ACC112 (cell line): ENCODE results near the gene PRORP.
"Not testable (repeated sequence)": the region's sequence is repeated elsewhere in the genome, so short reads cannot be mapped to it uniquely, and the experiment has no call there.

Source experiments
- H2AFZ ChIP-seq: fragments of 200-600 bp; sonication (generic); one replicate; pipeline ENCODE4 v1.6.0; 2017; ENCODE audit warnings: antibody characterized with exemption, low read length; ENCODE audit not compliant: unreplicated experiment
- H3K27ac ChIP-seq: fragments of 200-600 bp; sonication (generic); 2 replicates; pipeline ENCODE4 v1.5.1; 2014; ENCODE audit warnings: low read depth, mild to moderate bottlenecking, antibody characterized with exemption, low read length, moderate library complexity
- H3K27me3 ChIP-seq: fragments of 200-600 bp; sonication (generic); 2 replicates; pipeline ENCODE4 v1.6.1; 2014; ENCODE audit warnings: mild to moderate bottlenecking, antibody characterized with exemption, low read length, moderate library complexity, mixed read lengths; ENCODE audit not compliant: insufficient read depth
- H3K36me3 ChIP-seq: fragments of 200-600 bp; sonication (generic); 2 replicates; pipeline ENCODE4 v1.6.1; 2016; ENCODE audit warnings: mild to moderate bottlenecking, antibody characterized with exemption, low read length, moderate library complexity, mixed read lengths; ENCODE audit not compliant: insufficient read depth
- H3K4me1 ChIP-seq: fragments of 200-600 bp; sonication (generic); one replicate; pipeline ENCODE4 v1.6.1; 2016; ENCODE audit warnings: low read length, mixed read lengths; ENCODE audit not compliant: insufficient read depth, unreplicated experiment, control insufficient read depth
- H3K4me3 ChIP-seq: fragments of 200-600 bp; sonication (generic); 2 replicates; pipeline ENCODE4 v1.5.1; 2014; ENCODE audit warnings: mild to moderate bottlenecking, low read depth, low read length
- H3K79me2 ChIP-seq: fragments of 200-600 bp; sonication (generic); one replicate; pipeline ENCODE4 v1.6.0; 2016; ENCODE audit warnings: low read length; ENCODE audit not compliant: control insufficient read depth, unreplicated experiment, insufficient read depth

The PRORP gene

GRCh38 chr14:35121887-35122695, at the start of gene PRORP, which contains the start of gene PPP2R3C:
Gene PRORP, plus strand, starts transcription at chr14:35122552. Its CDS starts 694 bp downstream, at chr14:35123246.
Gene PPP2R3C, minus strand, starts transcription at chr14:35121990. Its CDS starts 31 bp downstream, at chr14:35121959.
- Histone ChIP-seq H3K27me3 (no peaks in the 10 kb centered on the region), H3K4me1 (peaks cover 19% of the 10 kb centered on the region), H3K79me2 (peaks cover 26% of the 10 kb centered on the region), H3K36me3 (no peaks in the 10 kb centered on the region), H2AFZ (peak within 1 kb of the TSS; percentile 86), H3K27ac (peak within 1 kb of the TSS; percentile 96), H3K4me3 (peak within 1 kb of the TSS; percentile 88)

GRCh38 chr14:35073486-35073885, 48.9 kb upstream of the PRORP start:
- Histone ChIP-seq H3K36me3 (peaks cover 16% of the 10 kb centered on the region; the same call in 1 of the 2 replicates), H3K27me3 (no peaks in the 10 kb centered on the region), H3K4me3 (no peak overlapping the region), H3K4me1 (no peaks in the 10 kb centered on the region), H3K27ac (no peak overlapping the region), H3K79me2 (no peaks in the 10 kb centered on the region), H2AFZ (no peak overlapping the region)

GRCh38 chr14:35078082-35078481, 44.3 kb upstream of the PRORP start:
- Histone ChIP-seq H3K36me3 (peaks cover 24% of the 10 kb centered on the region; the same call in 1 of the 2 replicates), H3K79me2 (no peaks in the 10 kb centered on the region), H2AFZ (no peak overlapping the region), H3K4me1 (no peaks in the 10 kb centered on the region), H3K4me3 (no peak overlapping the region), H3K27me3 (no peaks in the 10 kb centered on the region), H3K27ac (no peak overlapping the region)

GRCh38 chr14:35079742-35080141, 42.6 kb upstream of the PRORP start:
- Histone ChIP-seq H3K79me2 (no peaks in the 10 kb centered on the region), H3K4me3 (no peak overlapping the region), H3K27me3 (no peaks in the 10 kb centered on the region), H3K4me1 (no peaks in the 10 kb centered on the region), H3K36me3 (peaks cover 23% of the 10 kb centered on the region; the same call in 1 of the 2 replicates), H3K27ac (no peak overlapping the region), H2AFZ (no peak overlapping the region)

GRCh38 chr14:35083530-35084150, 38.7 kb upstream of the PRORP start:
- Histone ChIP-seq H3K36me3 (peaks cover 35% of the 10 kb centered on the region; the same call in 1 of the 2 replicates), H3K4me3 (no peak overlapping the region), H3K4me1 (no peaks in the 10 kb centered on the region), H3K27ac (no peak overlapping the region), H2AFZ (no peak overlapping the region), H3K27me3 (no peaks in the 10 kb centered on the region), H3K79me2 (no peaks in the 10 kb centered on the region)

- no peak overlapping the region for H2AFZ ChIP-seq
- no peak overlapping the region for H3K4me3 ChIP-seq
- no peaks in the 10 kb centered on the region for H3K79me2 ChIP-seq
- H3K27me3 ChIP-seq, result no peaks in the 10 kb centered on the region
- no peaks in the 10 kb centered on the region for H3K4me1 ChIP-seq
- H3K27ac ChIP-seq, result no peak overlapping the region
- H3K36me3 ChIP-seq, result peaks cover 26% of the 10 kb centered on the region; the same call in 1 of the 2 replicates
Observed at GRCh38 chr14:35085441-35085840, 36.9 kb upstream of the PRORP start.

- Histone ChIP-seq H3K79me2 (no peaks in the 10 kb centered on the region), H3K27me3 (no peaks in the 10 kb centered on the region), H3K36me3 (peaks cover 26% of the 10 kb centered on the region), H2AFZ (no peak overlapping the region), H3K27ac (no peak overlapping the region), H3K4me1 (no peaks in the 10 kb centered on the region), H3K4me3 (no peak overlapping the region)
Observed at GRCh38 chr14:35088514-35088913, 33.8 kb upstream of the PRORP start.

GRCh38 chr14:35094645-35095044, 27.7 kb upstream of the PRORP start:
- H3K79me2 ChIP-seq, H3K4me1 ChIP-seq, H2AFZ ChIP-seq, H3K4me3 ChIP-seq, H3K27ac ChIP-seq, H3K27me3 ChIP-seq: not testable (repeated sequence)
- peaks cover 32% of the 10 kb centered on the region for H3K36me3 ChIP-seq

- Histone ChIP-seq H3K4me3 (no peak overlapping the region), H2AFZ (no peak overlapping the region), H3K79me2 (no peaks in the 10 kb centered on the region), H3K36me3 (peaks cover 33% of the 10 kb centered on the region), H3K4me1 (no peaks in the 10 kb centered on the region), H3K27me3 (no peaks in the 10 kb centered on the region), H3K27ac (no peak overlapping the region)
Observed at GRCh38 chr14:35107866-35108265, 14.5 kb upstream of the PRORP start.

GRCh38 chr14:35112641-35113040, 9.7 kb upstream of the PRORP start:
- Histone ChIP-seq H3K4me1 (no peaks in the 10 kb centered on the region), H2AFZ (no peak overlapping the region), H3K36me3 (peaks cover 45% of the 10 kb centered on the region), H3K27me3 (no peaks in the 10 kb centered on the region), H3K79me2 (peaks cover 7% of the 10 kb centered on the region), H3K27ac (no peak overlapping the region), H3K4me3 (no peak overlapping the region)
